HG02970 (cell line): Measurements from ENCODE around the gene MDN1.
"Not testable (repeated sequence)": the region's sequence is repeated elsewhere in the genome, so short reads cannot be mapped to it uniquely, and the experiment has no call there.

Experiments used
- ATAC-seq: cut with Tn5 transposase; IDR thresholded peaks from one replicate; pipeline ENCODE4 v1.9.1; 2021; ENCODE audit warnings: mild to moderate bottlenecking, moderate library complexity, moderate number of reproducible peaks; ENCODE audit not compliant: unreplicated experiment, low FRiP score

Gene MDN1

DNA sequence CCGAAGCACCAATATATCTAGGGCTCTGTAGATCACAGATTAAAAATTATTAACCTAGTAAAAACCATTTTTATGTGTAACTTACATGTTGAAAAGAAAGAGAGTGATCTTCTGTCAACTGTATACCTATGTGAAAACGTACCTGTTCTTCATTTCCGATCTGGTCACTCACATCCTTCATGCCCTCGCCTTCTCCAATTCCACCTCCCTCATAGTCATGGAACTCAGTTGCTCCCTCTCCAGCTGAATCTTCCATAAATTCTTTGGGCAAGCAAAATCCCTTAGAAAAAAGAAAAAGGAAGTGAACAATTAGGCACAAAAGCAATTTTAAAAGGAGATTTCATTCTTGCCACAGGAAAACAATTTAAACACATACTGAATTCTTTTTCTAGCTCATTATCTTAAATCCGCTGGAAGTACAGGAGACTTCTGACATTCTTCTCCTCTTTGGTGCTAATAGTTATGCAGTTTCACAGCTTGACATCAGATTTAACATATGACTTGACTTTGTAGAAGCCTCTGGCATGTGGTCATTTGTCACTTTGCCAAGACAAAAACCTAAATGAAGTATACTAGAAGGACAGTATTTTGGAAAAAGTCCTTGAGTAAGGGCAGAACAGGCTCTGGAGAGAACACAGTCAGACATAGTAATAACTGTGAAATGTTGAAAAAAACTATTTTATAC, 151.6 kb downstream of the MDN1 start:
- ATAC-seq: no peak

DNA sequence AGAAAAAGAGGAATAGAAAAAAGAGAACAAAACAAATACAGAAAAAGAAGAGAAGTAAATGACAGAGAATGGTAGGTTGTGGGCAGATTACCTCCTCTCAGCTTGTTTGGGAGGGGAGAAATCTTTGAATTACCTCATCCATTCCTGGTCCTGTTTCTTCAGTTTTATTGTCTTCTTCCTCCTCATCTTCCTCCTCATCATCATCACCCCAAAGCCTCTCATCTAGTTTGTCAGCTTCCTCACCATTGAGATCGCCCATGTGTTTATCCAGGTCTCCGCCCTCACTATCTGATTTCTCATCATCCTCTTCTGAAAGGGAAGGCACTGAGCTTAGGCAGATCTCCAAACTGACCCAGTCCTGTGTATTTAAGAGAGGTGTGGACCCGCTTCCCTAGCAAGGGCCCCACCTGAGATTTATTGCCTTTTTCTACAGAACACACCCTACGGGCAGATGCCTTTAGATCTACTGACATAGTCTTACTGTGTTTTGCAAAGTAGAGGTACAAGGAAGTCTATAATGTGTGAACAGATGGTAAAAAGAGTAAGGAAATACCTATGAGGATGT, 156.9 kb downstream of the MDN1 start:
- no peak for ATAC-seq

DNA sequence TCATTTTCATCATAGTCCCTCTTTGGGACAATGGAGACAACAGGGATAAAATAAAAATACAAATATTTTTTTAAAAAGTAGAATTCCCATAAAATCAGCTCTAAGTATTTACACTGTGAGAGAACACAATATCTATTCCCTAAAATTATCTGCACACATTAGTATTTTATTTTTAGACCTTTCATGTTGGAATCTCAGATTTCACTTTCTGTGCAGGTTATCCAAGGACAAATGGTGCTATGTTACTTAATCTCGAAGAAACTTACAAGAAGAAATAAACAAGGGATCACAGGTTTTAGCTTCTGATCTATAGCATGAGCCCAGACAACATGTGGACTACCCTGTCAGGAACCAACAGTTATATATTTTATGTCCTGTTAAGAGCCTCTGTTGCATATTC, 158.0 kb downstream of the MDN1 start:
- ATAC-seq: no peak

DNA sequence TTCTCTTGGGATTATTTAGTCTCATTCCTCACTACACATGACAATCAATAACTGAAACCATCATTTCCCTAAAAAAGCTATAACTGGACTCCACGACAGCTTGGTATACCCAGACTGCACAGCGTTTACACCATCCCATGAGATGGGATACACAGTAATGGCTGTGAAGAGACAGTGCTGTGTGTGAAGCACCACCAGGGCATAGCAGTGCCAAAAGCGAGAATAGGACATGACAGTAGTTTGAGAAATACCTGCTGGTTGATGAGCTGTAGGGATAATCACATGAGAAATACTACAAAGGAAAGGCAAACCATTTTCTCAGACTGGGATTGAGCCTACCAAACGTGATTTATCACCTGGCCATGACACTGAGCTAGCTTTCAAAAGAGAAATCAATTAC, 158.6 kb downstream of the MDN1 start:
- no peak for ATAC-seq

DNA sequence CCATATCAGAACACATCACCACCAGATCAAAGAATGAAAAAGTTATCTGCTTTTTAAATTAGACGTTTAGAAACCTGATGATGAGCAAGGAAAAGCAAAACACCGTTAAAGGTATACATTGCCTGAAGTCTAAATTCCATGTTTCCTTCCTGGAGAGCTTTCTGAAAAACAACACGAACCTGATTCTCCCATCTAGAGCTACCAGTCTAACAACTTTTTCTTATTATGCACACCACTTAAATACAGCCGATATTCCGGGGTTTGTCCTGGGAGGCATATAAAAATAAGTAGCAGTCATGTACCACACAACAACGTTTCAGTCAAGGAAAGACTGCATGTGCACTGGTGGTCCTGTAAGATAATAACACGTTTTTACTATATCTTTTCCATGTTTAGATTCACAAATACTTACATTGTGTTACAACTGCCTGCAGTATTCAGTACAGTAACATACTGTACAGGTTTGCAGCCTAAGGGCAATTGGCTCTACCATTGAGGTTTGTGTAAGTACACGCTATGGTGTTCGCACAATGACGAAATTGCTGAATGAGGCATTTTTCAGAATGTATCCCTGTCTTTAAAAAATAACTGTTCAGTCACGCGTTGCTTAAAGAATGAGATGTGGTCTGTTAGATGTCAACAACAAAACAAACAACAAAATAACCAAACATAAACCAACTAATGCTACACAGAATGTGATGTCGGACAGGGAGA, 162.0 kb downstream of the MDN1 start:
- no peak for ATAC-seq

DNA sequence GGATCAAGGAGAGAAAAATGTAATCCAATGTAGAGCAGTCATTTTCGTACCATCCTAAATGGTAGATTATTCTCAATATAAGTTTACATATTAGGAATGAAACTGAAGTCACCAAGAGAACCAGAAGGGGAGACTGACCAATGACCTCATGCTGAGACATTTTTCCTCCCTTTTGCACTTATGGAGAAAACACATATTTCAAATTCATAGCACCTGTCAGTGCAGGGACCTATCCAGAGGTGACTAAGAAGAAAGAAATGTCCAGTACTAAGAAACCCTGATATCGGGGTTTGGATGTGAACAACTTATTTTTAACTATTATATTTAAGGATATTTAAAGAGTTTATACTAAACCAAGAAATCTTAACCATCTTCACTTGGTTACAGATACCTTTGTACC, 164.5 kb downstream of the MDN1 start:
- ATAC-seq: no peak

DNA sequence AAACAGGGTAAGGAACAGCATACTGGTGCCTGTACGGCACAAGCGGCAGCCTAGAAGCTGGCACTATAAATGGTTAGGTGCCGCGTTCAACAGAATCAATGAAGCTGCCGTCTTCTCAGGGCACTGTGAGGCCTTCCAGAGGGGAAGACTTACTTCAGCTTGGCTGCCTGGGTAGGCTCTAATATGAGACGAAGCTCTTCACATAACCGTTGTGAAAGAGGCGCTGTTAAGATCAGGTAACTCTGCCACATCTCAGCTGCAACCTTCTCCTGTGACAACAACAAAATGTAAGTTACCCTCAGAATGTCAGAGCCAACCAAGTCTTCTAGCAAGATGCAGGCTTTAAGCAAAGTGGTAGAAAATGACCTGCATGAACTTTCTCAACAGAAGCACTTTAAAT, 169.0 kb downstream of the MDN1 start:
- ATAC-seq: no peak

DNA sequence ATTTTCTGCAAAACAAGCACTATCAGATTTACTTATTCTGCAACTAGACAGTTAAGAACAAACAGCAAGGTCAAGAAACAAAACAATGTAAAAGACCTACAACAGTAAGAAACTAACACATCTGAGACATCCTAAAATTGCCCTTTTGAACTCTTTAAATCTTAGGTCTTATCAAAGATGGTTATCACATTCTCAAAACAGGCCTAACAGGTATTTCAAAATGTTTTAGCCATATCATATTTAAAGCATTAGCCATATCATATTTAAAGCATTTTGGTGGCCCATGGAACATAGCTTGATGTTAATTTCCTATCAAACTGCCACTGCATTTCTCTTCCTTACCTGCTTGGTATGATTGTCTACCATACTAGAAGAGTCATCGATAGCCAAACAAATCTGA, 169.9 kb downstream of the MDN1 start:
- ATAC-seq: no peak

DNA sequence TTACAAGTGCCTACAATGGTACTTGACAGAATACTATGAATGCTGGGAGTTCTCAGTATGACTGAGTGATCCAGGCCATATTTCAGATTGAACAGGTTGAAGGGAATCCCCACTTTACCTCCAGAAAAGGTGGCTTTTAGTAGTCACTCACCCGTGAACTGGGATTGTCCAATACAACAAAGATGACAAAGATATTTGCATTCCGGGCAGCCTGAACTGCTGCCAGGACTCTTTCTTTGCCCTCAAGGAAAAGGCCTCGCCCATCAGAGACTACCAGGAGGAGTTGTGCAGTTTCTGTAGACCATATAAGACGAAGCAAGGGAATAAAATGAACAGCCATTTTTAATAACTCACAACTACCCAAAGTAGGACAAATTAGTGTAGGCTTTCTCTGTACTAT, 174.7 kb downstream of the MDN1 start:
- no peak for ATAC-seq

DNA sequence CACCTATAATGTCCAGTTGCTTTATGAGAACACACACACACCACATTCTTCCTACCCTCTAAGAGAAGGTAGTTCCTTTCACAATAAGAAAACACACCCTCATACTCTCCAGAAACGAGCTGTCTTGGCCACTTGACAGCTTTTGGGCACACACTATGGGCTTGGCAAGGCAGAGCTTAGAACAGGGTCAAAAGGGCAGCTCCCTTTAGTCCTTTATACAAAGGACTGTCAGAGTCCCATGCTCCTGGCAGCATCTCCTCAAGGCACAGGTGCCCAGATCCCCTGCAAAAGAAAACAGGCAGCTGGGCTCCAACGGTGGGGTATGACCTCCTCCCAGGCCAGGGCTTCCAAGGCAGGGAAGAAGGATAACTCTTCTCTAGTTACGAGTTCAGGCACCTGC, 176.2 kb downstream of the MDN1 start:
- ATAC-seq: no peak

DNA sequence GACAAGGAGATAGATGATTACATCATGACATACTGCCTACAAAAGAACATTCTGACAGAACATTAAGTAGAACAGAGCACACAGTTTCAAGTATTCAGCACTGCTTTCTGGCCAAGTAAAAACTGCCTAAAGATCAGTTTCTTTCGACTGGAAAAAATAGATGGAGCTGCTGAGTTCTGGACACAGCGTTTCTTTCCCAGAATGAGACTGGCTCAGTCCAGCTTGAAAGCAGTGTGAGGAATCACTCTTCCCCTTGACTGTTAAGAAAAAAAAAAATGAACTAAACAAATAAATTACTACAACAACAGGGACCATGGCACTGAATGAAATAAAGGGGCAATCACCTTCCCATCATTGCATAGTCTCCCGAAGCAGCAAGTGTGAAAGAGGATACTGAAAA, 176.6 kb downstream of the MDN1 start:
- no peak for ATAC-seq

DNA sequence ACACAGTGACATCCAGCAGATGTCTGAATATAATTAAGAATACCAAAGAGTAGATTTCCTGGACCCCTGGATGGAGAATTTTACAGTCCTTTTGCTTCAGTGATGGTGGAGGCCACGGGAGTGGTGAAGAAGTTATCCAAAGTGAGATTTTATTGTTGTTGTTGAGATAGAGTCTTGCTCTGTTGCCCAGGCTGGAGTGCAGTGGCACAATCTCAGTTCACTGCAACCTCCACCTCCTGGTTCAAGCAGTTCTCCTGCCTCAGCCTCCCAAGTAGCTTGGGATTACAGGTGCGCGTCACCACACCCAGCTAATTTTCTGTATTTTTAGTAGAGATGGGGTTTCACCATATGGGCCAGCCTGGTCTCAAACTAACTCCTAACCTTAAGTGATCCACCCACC, 178.0 kb downstream of the MDN1 start:
- not testable (repeated sequence) for ATAC-seq

DNA sequence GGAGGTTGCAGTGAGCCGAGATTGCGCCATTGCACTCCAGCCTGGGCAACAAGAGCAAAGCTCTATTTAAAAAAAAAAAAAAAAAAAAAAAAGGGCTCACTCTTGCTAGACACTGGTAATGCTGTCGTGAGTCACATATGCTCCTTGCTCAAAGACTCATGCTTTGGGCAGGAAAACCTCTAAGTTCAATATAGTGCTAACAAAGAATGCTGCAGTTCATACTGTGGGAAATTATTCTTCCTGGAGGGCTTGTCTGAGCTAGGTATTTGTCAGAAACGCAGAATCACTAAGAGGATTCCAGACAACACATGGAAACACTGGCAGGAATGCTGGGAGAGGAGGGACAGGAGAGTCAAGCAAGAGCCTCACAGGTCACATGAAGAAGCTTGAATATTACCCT, 178.8 kb downstream of the MDN1 start:
- no peak for ATAC-seq

DNA sequence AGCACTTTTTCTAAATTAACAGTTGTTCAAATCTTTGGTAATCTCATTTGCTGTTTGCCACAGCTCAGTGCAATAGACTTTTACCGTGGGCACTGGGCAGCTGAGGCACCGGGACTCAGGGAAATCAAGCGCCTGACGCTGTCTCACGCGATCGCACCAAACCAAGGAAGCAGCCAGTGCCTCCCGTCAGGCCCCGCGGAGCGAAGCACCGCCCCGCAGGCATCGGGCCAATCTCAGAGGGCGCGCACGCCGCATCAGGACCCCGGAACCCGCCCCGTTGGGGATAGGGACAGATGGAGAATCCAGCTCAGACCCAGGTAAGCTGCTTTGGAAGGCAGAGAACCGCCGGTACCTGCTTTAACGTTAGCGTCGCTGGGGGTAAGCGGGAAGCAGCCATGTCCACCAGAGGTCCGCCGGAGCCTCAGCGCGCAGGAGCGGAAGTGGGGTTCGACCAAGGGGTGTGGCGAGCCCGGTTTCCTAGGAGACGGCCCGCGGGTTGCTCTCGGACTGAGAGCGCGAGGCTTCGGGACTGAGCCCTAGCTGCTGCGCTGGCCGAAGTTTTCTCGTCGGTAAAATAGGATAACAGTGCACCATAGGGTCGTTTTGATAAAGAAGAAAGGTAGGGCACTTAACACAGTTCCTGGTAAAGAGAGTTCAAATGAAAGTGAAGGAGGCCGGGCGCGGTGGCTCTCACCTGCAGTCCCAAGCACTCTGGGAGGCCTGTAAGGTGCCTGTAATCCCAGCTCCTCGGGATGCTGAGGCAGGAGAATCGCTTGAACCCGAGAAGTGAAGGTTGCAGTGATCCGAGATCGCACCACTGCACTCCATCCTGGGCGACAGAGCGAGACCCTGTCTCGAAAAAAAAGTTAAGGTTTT, 181.0 kb downstream of the MDN1 start, which contains the start of gene LYRM2:
Gene LYRM2, minus strand, starts transcription at position 428 of the 876 bp plus-strand sequence. Its CDS starts 31 bp downstream, at position 397.
- ATAC-seq: peak; percentile 96

DNA sequence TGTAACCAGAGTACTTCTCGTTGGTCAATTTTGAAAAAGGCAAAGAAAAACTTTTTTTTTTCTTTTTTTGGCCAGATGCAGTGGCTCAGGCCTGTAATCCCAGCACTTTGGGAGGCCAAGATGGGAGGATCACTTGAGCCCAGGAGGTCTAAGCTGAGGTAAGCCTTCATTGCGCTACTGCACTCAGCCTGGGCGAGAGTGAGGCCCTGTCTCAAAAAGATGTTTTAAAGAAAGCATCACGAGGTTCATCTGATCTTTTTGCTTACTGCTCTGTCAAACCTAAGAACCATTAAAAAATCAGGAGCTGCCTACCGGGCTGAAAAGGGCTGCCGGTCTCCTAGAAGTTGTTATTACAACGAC, 181.7 kb downstream of the MDN1 start:
- ATAC-seq: peak; percentile 5

DNA sequence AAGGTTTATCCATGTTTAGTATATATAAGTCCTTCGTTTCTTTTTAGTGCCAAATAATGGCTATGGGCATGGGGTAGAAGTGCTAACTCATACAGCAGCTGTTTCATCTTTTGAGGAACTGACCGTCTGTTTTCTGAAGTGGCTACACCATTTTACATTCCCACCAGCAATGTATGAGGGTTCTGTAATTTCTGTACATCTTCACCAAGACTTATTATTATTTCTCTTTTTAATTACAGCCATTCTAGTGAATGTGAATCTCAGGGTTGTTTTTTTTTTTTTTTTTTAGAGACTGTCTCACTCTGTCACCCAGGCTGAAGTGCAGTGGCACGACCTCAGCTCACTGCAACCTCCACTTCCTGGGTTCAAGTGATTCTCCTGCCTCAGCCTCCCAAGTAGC, 183.2 kb downstream of the MDN1 start:
- ATAC-seq: not testable (repeated sequence)

DNA sequence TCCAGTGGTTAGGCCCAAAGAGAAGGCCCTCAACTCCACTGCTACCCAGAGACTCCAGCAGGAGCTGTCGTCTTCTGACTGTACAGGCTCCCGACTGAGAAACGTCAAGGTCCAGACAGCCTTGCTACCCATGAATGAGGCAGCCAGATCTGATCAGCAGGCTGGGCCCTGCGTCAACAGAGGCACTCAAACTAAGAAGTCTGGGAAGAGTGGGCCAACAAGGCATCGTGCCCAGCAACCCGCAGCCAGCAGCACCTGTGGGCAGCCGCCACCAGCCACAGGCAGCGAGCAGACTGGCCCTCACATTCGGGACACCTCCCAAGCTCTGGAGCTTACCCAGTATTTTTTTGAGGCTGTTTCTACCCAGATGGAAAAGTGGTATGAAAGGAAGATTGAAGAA, 189.1 kb downstream of the MDN1 start:
- no peak for ATAC-seq

DNA sequence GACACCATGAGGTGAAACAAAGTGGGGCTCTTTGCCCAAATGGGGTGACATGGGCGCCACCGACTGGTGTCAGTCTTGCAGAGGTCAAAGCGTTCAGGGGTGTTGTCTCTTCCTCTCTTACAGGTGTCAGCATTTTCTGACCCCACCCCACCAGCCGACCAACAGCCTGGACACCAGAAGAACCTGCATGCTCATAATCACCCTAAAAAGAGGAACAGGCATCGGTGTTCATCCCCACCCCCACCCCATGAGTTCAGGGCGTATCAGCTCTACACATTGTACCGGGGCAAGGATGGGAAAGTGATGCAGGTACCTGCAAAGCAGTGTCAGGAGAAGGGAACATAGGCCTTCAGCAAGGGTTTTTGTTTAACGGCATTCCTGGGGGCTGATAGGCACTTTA, 195.8 kb downstream of the MDN1 start:
- ATAC-seq: no peak

DNA sequence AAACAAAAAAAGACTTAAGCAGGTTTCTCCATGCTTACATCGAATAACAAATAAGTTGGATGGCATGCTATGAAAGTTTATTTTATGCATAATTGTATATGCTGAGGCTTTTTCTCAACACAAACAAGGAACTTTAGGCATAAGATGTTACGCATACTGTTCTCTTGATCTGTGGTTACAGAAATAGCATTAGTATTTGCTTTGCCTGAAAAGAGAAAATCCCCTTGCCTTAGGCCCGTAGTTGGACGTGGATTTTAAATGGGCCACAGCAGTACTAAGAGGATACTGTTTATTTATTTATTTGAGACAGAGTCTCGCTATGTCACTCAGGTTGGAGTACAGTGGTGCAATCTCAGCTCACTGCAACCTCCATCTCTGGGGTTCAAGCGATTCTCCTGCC, 200.0 kb downstream of the MDN1 start:
- ATAC-seq: no peak

DNA sequence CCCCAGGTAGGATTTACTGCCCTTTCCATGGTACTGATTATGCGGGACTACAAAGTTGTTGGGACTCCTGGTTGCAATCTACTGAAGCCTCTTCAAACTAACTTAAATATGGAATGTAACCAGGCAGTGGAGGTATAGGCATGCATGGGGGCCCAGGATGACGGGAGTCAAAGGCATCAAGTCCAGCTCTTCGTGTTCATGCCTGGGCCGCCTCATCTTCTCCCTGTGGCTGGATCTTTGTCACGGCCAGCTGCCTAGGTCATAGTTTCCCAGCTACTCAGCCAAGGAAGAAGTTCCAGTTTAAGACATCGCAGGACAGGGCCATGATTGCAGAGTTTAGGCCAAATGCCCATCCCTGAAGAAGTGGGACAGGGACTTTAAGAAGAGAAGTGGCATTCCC, 201.6 kb downstream of the MDN1 start:
- no peak for ATAC-seq

DNA sequence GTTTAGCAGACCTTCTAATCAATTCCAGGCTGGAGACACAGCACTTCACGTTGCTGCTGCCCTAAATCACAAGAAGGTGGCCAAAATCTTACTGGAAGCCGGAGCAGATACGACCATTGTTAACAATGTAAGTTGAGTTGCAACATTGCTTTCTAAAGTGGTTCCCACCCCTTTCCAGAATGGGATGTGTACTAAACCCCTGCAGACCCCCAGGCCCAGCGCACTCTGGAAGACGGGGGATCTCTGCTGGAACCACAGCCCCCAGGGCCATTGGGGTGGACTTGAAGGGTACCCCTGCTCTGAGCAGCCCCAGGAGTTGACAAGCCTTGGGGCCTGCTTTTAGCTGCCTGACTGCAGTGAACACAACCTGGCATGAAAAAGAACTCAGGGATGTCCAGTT, 203.1 kb downstream of the MDN1 start:
- no peak for ATAC-seq
